Inferior parietal cortex (tissue), 1 donor: ENCODE data around the gene IDS.
"Not testable (repeated sequence)": the region's sequence is repeated elsewhere in the genome, so short reads cannot be mapped to it uniquely, and the experiment has no call there.

Experiments
- DNase-seq: peaks from one replicate; pipeline ENCODE4 v3.0.0-alpha.2; 2016; ENCODE audit errors: extremely low spot score

Gene IDS

GRCh38 chrX:149526318-149527033, 21.4 kb upstream of the IDS start:
- DNase-seq, result not testable (repeated sequence)

GRCh38 chrX:149525903-149526302, 20.8 kb upstream of the IDS start:
- not testable (repeated sequence) for DNase-seq

DNA sequence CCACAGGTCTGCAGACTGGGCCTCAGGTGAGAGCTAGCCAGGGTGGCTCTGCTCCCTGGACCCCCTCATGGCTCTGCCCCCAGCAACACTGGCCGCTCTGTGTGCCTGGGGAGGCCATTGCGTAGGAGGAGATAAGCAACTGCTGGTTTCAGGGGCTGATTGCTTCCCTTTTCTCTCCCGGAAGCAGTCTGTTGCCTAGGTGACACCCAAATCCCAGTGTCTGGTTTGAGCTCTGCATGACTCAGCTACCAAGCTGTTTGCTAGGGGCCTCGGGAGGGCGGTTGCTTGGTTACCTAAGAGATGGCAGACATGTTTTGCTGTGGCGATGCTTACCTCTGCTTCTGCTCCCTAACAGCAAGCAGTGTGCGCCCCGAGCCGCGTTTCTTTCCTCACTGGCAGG, 20.3 kb upstream of the IDS start:
- not testable (repeated sequence) for DNase-seq

- no peak for DNase-seq
These were observed 17.8 kb upstream of the IDS start for GRCh38 chrX:149522916-149523315.

DNA sequence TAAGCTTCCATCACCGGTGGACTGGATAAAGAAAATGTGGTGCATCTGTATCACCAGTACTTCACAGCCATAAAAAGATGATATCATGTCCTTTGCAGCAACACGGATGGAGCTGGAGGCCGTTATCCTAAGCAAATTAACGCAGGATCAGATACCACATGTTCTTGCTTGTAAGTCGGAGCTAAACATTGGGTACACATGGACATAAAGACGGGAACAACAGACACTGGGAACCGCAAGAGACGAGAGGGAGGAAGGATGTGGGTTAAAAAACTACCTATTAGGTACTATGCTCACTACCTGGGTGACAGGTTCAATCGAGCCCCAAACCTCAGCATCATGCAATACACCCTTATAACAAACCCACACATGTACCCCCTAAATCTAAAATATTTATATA, 16.3 kb upstream of the IDS start:
- DNase-seq, result no peak

DNA sequence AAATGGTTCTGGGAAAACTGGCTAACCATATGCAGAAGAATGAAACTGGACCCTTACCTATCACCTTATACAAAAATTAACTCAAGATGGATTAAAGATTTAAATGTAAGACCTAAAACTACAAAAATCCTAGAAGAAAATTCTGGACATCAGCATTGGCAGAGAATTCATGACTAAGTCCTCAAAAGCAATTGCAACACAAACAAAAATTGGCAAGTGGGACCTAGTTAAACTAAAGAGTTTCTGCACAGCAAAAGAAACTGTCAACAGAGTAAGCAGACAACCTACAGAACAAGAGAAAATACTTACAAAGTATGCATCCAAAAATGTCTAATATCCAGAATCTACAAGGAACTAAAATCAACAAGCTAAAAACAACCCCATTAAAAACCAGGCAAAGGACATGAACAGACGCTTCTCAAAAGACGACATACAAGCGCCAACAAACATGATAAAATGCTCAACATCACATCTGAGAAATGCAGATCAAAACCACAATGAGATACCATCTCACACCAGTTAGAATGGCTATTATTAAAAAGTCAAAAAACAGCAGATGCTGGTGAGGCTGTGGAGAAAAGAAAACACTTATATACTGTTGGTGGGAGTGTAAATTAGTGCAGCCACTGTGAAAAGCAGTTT, 15.7 kb upstream of the IDS start:
- not testable (repeated sequence) for DNase-seq

GRCh38 chrX:149518236-149518635, 13.1 kb upstream of the IDS start:
- no peak for DNase-seq

DNA sequence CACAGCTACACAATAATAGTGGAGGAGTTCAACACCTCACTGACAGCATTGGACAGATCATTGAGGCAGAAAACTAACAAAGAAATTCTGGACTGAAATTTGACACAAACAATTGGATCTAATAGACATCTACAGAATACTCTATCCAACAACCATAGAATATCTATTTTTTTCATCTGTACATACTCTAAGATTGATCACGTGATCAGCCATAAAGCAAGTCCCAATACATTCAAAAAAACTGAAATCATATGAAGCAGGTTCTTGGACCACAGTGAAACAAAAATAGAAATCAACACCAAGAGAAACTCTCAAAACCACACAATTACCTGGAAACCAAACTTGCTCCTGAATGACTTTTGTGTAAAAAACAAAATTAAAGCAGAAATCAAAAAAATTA, 12.2 kb upstream of the IDS start:
- no peak for DNase-seq

DNA sequence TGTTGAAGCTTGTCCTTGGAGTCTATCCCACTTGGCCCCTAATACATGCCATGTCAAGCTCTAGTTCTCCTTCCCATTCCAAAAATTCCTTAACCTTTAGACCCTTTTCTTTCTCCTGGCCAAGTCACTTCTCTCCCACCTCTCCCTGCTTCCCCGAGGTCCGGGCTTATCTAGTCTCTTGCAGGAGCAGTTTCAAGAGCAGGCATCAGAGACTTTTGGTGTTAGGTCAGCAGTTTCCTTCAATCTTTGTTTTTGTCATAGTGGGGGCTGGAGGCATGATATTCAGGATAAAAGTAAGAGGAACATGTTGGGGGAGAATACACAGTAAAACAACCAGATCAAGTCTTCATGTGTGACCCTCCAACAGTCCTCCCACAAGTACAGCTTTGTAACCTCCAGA, 11.5 kb upstream of the IDS start:
- DNase-seq, result no peak

- DNase-seq, result no peak
These were observed 11.0 kb upstream of the IDS start for GRCh38 chrX:149515954-149516602.

DNA sequence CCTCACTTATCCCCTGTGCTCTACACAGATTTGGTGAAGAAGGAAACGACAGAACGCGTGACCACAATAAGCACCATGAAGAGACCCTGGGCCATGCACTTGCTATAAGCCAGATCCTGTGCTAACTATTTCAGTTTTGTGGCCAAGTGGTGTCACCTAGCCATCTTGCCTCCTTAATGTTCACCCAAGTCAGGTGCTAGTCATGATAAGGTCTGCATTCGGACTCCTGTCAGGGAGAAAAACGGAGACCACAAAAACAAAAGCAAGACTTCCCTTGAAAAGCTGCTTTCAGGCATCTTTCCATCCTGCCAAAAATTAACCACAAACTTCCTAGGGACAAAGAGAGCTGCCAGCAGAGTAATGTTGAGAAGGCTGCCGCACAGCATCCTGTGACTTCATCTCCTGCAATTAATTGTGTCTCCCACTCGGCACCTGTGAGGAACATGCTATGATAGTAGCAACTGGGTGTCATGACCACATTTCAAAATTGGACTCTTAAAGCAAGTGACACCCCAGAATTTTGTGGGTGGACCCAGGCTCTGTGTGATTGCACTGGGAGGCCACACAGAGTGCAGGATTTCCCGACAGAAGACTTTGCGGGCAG, 8.8 kb upstream of the IDS start:
- no peak for DNase-seq

DNA sequence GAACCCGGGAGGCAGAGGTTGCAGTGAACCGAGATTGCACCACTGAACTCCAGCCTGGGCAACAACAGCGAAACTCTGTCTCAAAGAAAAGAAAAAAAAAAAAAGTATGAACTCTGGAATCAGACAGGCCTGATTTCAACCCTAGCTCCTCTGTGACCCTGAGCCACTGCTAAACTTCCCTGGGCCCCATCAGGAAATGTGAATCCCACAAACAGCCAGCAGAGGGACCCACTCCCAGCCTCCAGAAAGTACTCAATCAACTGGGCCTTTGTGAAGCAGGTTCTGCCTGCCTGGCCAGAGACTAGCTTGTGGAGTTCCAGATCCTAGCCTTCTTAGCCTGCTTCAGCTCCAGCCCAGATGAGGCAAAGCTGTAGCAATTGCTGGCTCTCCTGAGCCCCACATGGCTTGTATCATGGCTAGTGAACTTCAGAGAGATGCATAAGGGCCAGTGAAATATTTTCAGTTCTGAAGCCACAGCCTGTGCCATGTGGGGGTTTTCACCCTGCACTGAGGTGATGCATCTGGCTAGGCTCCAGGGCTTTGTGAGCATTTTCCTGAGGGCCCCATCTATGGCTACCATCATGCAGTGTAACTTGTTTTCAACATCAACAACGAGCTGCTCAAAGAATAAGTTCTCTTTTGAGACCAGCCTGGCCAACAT, 7.2 kb upstream of the IDS start:
- DNase-seq, result peak; percentile 50

GRCh38 chrX:149511081-149511480, 6.0 kb upstream of the IDS start:
- DNase-seq, result no peak

GRCh38 chrX:149510386-149510785, 5.3 kb upstream of the IDS start:
- no peak for DNase-seq

DNA sequence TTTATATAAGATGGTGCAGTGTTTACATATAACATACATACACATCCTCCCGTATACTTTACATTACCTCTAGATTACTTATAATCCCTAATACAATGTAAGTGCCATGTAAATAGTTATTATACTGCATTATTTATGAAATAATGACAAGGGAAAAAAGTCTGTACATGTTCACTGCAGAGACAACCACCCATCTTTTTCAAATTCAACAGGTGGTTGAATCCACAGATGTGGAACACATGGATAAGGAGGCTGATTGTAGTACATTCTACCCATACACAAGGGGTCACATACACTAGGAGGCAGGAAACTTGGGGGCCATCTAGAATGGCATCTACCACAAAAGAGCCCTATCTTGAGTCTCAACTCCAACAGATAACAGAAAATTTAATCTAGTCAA, 3.4 kb upstream of the IDS start:
- DNase-seq, result no peak

DNA sequence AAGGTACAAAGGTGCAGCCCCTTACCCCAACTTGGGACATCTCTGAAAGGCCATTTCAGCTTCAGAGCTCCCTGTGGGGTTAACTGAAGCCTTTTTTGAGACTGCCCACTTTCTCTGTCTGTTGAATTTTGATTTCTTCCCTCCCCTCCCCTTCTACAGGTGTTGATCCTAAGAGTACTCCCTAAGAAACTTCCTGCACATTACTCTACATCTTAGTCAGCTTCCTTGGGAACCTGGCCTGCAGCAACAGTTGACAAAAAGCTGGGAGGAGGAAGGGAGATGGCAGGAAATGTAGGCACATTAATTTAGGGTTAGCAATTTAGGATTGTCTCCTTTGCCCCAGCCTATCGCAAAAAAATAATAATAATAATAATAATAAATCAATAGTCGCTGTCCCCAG, 1.2 kb upstream of the IDS start:
- no peak for DNase-seq

GRCh38 chrX:149505671-149506070, 565 bp upstream of the IDS start:
- no peak for DNase-seq

- no peak for DNase-seq
These were observed 736 bp downstream of the IDS start for GRCh38 chrX:149504226-149504914.

DNA sequence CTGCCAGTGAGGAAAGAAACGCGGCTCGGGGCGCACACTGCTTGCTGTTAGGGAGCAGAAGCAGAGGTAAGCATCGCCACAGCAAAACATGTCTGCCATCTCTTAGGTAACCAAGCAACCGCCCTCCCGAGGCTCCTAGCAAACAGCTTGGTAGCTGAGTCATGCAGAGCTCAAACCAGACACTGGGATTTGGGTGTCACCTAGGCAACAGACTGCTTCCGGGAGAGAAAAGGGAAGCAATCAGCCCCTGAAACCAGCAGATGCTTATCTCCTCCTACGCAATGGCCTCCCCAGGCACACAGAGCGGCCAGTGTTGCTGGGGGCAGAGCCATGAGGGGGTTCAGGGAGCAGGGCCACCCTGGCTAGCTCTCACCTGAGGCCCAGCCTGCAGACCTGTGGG, 1.7 kb downstream of the IDS start:
- DNase-seq, result not testable (repeated sequence)

GRCh38 chrX:149502923-149503322, 2.2 kb downstream of the IDS start:
- not testable (repeated sequence) for DNase-seq

GRCh38 chrX:149499766-149500165, 5.3 kb downstream of the IDS start:
- DNase-seq, result no peak

DNA sequence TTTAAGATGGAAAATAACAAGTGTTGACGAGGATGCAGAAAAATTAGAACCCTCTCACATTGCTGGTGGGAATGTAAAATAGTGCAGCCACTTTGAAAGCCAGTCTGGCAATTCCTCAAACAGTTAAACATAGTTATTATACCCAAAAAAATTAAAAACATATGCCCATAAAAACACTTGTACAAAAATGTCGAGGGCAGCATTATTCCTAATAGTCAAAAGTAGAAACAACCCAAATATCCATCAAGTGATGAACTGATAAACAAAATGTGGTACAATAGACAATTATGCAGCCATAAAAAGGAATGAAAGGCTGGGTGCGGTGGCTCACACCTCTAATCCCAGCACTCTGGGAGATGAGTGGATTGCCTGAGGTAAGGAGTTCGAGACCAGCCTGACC, 6.3 kb downstream of the IDS start:
- DNase-seq, result no peak
